ENCODE measurements around the gene HSBP1.

HSBP1 gene

GRCh38 chr16:83842291-83842690 lies 34.5 kb downstream of the HSBP1 start:
- no peaks in the 10 kb centered on the region for H3K9me3 ChIP-seq (ENCODE audit: control insufficient read depth, low read depth, low read length)
- peak overlapping the region; percentile 23 for H3K9ac ChIP-seq (ENCODE audit: low read length)
- peaks cover 41% of the 10 kb centered on the region for H3K4me1 ChIP-seq (ENCODE audit: control insufficient read depth, low read depth, low read length)
- no peaks in the 10 kb centered on the region for H3K36me3 ChIP-seq (ENCODE audit: control insufficient read depth, low read depth, low read length)
- H3K4me3 ChIP-seq (ENCODE audit: low read length): no peak overlapping the region
- H3K27ac ChIP-seq (ENCODE audit: low read length): peak overlapping the region; percentile 56
- H3K27me3 ChIP-seq (ENCODE audit: control insufficient read depth, insufficient read depth, low read length): no peaks in the 10 kb centered on the region

- Histone ChIP-seq H3K9me3 (ENCODE audit: control insufficient read depth, low read depth, low read length) (no peaks in the 10 kb centered on the region), H3K4me3 (ENCODE audit: low read length) (no peak overlapping the region), H3K9ac (ENCODE audit: low read length) (peak overlapping the region; percentile 23), H3K27ac (ENCODE audit: low read length) (peak overlapping the region; percentile 56), H3K27me3 (ENCODE audit: control insufficient read depth, insufficient read depth, low read length) (no peaks in the 10 kb centered on the region), H3K4me1 (ENCODE audit: control insufficient read depth, low read depth, low read length) (peaks cover 46% of the 10 kb centered on the region), H3K36me3 (ENCODE audit: control insufficient read depth, low read depth, low read length) (no peaks in the 10 kb centered on the region)
These were observed 35.2 kb downstream of the HSBP1 start for GRCh38 chr16:83842756-83843507.

- no peak overlapping the region for H3K9ac ChIP-seq (ENCODE audit: low read length)
- no peaks in the 10 kb centered on the region for H3K36me3 ChIP-seq (ENCODE audit: control insufficient read depth, low read depth, low read length)
- H3K27me3 ChIP-seq (ENCODE audit: control insufficient read depth, insufficient read depth, low read length): no peaks in the 10 kb centered on the region
- H3K9me3 ChIP-seq (ENCODE audit: control insufficient read depth, low read depth, low read length): no peaks in the 10 kb centered on the region
- H3K4me1 ChIP-seq (ENCODE audit: control insufficient read depth, low read depth, low read length): peaks cover 49% of the 10 kb centered on the region
- H3K4me3 ChIP-seq (ENCODE audit: low read length): no peak overlapping the region
- no peak overlapping the region for H3K27ac ChIP-seq (ENCODE audit: low read length)
These were observed 35.9 kb downstream of the HSBP1 start for GRCh38 chr16:83843657-83844056.

- no peak overlapping the region for H3K9ac ChIP-seq (ENCODE audit: low read length)
- H3K9me3 ChIP-seq (ENCODE audit: control insufficient read depth, low read depth, low read length): no peaks in the 10 kb centered on the region
- H3K4me3 ChIP-seq (ENCODE audit: low read length): no peak overlapping the region
- H3K27me3 ChIP-seq (ENCODE audit: control insufficient read depth, insufficient read depth, low read length): no peaks in the 10 kb centered on the region
- no peaks in the 10 kb centered on the region for H3K36me3 ChIP-seq (ENCODE audit: control insufficient read depth, low read depth, low read length)
- H3K4me1 ChIP-seq (ENCODE audit: control insufficient read depth, low read depth, low read length): peaks cover 47% of the 10 kb centered on the region
- no peak overlapping the region for H3K27ac ChIP-seq (ENCODE audit: low read length)
These were observed 37.5 kb downstream of the HSBP1 start for GRCh38 chr16:83845263-83845662.

GRCh38 chr16:83847371-83848225 lies 39.8 kb downstream of the HSBP1 start:
- no peak overlapping the region for H3K9ac ChIP-seq (ENCODE audit: low read length)
- H3K4me3 ChIP-seq (ENCODE audit: low read length): no peak overlapping the region
- no peaks in the 10 kb centered on the region for H3K36me3 ChIP-seq (ENCODE audit: control insufficient read depth, low read depth, low read length)
- H3K4me1 ChIP-seq (ENCODE audit: control insufficient read depth, low read depth, low read length): peaks cover 34% of the 10 kb centered on the region
- H3K27me3 ChIP-seq (ENCODE audit: control insufficient read depth, insufficient read depth, low read length): no peaks in the 10 kb centered on the region
- no peaks in the 10 kb centered on the region for H3K9me3 ChIP-seq (ENCODE audit: control insufficient read depth, low read depth, low read length)
- H3K27ac ChIP-seq (ENCODE audit: low read length): no peak overlapping the region

GRCh38 chr16:83849421-83849820 lies 41.6 kb downstream of the HSBP1 start:
- peaks cover 18% of the 10 kb centered on the region for H3K4me1 ChIP-seq (ENCODE audit: control insufficient read depth, low read depth, low read length)
- no peaks in the 10 kb centered on the region for H3K36me3 ChIP-seq (ENCODE audit: control insufficient read depth, low read depth, low read length)
- H3K27ac ChIP-seq (ENCODE audit: low read length): no peak overlapping the region
- no peaks in the 10 kb centered on the region for H3K9me3 ChIP-seq (ENCODE audit: control insufficient read depth, low read depth, low read length)
- H3K4me3 ChIP-seq (ENCODE audit: low read length): no peak overlapping the region
- no peaks in the 10 kb centered on the region for H3K27me3 ChIP-seq (ENCODE audit: control insufficient read depth, insufficient read depth, low read length)
- no peak overlapping the region for H3K9ac ChIP-seq (ENCODE audit: low read length)

- Histone ChIP-seq H3K27me3 (ENCODE audit: control insufficient read depth, insufficient read depth, low read length) (no peaks in the 10 kb centered on the region), H3K4me3 (ENCODE audit: low read length) (no peak overlapping the region), H3K4me1 (ENCODE audit: control insufficient read depth, low read depth, low read length) (peaks cover 18% of the 10 kb centered on the region), H3K36me3 (ENCODE audit: control insufficient read depth, low read depth, low read length) (no peaks in the 10 kb centered on the region), H3K9me3 (ENCODE audit: control insufficient read depth, low read depth, low read length) (no peaks in the 10 kb centered on the region), H3K9ac (ENCODE audit: low read length) (no peak overlapping the region), H3K27ac (ENCODE audit: low read length) (no peak overlapping the region)
These were observed 43.2 kb downstream of the HSBP1 start for GRCh38 chr16:83850947-83851346.

- H3K9ac ChIP-seq (ENCODE audit: low read length): no peak overlapping the region
These were observed 43.7 kb downstream of the HSBP1 start for GRCh38 chr16:83851473-83851872.

GRCh38 chr16:83852774-83853173 lies 45.0 kb downstream of the HSBP1 start:
- Histone ChIP-seq H3K9ac (ENCODE audit: low read length) (no peak overlapping the region), H3K4me1 (ENCODE audit: control insufficient read depth, low read depth, low read length) (peaks cover 14% of the 10 kb centered on the region), H3K27me3 (ENCODE audit: control insufficient read depth, insufficient read depth, low read length) (no peaks in the 10 kb centered on the region), H3K27ac (ENCODE audit: low read length) (no peak overlapping the region), H3K4me3 (ENCODE audit: low read length) (no peak overlapping the region), H3K36me3 (ENCODE audit: control insufficient read depth, low read depth, low read length) (no peaks in the 10 kb centered on the region), H3K9me3 (ENCODE audit: control insufficient read depth, low read depth, low read length) (no peaks in the 10 kb centered on the region)

More at GRCh38 chr16:83851473-83851872, 43.7 kb downstream of the HSBP1 start:
- Histone ChIP-seq H3K4me1 (ENCODE audit: control insufficient read depth, low read depth, low read length) (peaks cover 18% of the 10 kb centered on the region), H3K27me3 (ENCODE audit: control insufficient read depth, insufficient read depth, low read length) (no peaks in the 10 kb centered on the region), H3K9me3 (ENCODE audit: control insufficient read depth, low read depth, low read length) (no peaks in the 10 kb centered on the region), H3K36me3 (ENCODE audit: control insufficient read depth, low read depth, low read length) (no peaks in the 10 kb centered on the region), H3K4me3 (ENCODE audit: low read length) (no peak overlapping the region), H3K27ac (ENCODE audit: low read length) (no peak overlapping the region)

- Histone ChIP-seq H3K36me3 (ENCODE audit: control insufficient read depth, low read depth, low read length) (no peaks in the 10 kb centered on the region), H3K9ac (ENCODE audit: low read length) (no peak overlapping the region), H3K4me3 (ENCODE audit: low read length) (no peak overlapping the region), H3K4me1 (ENCODE audit: control insufficient read depth, low read depth, low read length) (peaks cover 8% of the 10 kb centered on the region), H3K9me3 (ENCODE audit: control insufficient read depth, low read depth, low read length) (no peaks in the 10 kb centered on the region), H3K27ac (ENCODE audit: low read length) (no peak overlapping the region), H3K27me3 (ENCODE audit: control insufficient read depth, insufficient read depth, low read length) (no peaks in the 10 kb centered on the region)
These were observed 46.1 kb downstream of the HSBP1 start for GRCh38 chr16:83853834-83854233.

GRCh38 chr16:83854420-83854819 lies 46.6 kb downstream of the HSBP1 start:
- Histone ChIP-seq H3K27me3 (ENCODE audit: control insufficient read depth, insufficient read depth, low read length) (no peaks in the 10 kb centered on the region), H3K9ac (ENCODE audit: low read length) (no peak overlapping the region), H3K36me3 (ENCODE audit: control insufficient read depth, low read depth, low read length) (no peaks in the 10 kb centered on the region), H3K9me3 (ENCODE audit: control insufficient read depth, low read depth, low read length) (no peaks in the 10 kb centered on the region), H3K4me3 (ENCODE audit: low read length) (no peak overlapping the region), H3K27ac (ENCODE audit: low read length) (no peak overlapping the region), H3K4me1 (ENCODE audit: control insufficient read depth, low read depth, low read length) (peaks cover 8% of the 10 kb centered on the region)

Measured in iPS-18a (cell line).